Osteocyte (in vitro differentiated cells): ENCODE data around the gene AMY2A. TPM values are rescaled to one million over a fixed set of nuclear protein-coding genes. Genes with fewer than 3 reads are reported as not detected.
"Not testable (repeated sequence)": the region's sequence is repeated elsewhere in the genome, so short reads cannot be mapped to it uniquely, and the experiment has no call there.

Source experiments
- DNase-seq: peaks from one replicate; pipeline ENCODE4 v3.0.0; 2021; ENCODE audit warnings: mixed read lengths; ENCODE audit not compliant: unreplicated experiment; ENCODE audit errors: extremely low spot score
- H3K27ac Mint-ChIP-seq: one replicate; pipeline ENCODE4 v1.8.0; 2021; ENCODE audit warnings: mild to moderate bottlenecking, mixed read lengths; ENCODE audit not compliant: unreplicated experiment
- H3K27me3 Mint-ChIP-seq: one replicate; pipeline ENCODE4 v1.8.0; 2021; ENCODE audit warnings: mixed read lengths; ENCODE audit not compliant: unreplicated experiment
- H3K36me3 Mint-ChIP-seq: one replicate; pipeline ENCODE4 v1.8.0; 2021; ENCODE audit warnings: mixed read lengths; ENCODE audit not compliant: unreplicated experiment
- H3K4me1 Mint-ChIP-seq: one replicate; pipeline ENCODE4 v1.8.0; 2021; ENCODE audit warnings: mixed read lengths; ENCODE audit not compliant: unreplicated experiment
- H3K4me3 Mint-ChIP-seq: one replicate; pipeline ENCODE4 v1.8.0; 2021; ENCODE audit warnings: mild to moderate bottlenecking, moderate library complexity, mixed read lengths; ENCODE audit not compliant: unreplicated experiment
- H3K9me3 Mint-ChIP-seq: one replicate; pipeline ENCODE4 v1.8.0; 2021; ENCODE audit warnings: mixed read lengths; ENCODE audit not compliant: unreplicated experiment
- long read RNA-seq: library from polyadenylated mRNA; unstranded; transcript quantifications from one replicate; pipeline ENCODE4 v2.0.0, GENCODE V29; 2021
- total RNA-seq: library from RNA; stranded (reverse); gene quantifications from 2 replicates; pipeline ENCODE4 v1.2.1, GENCODE V29; 2021
- TF ChIP-seq, protein P1 (sequence below): fragments of 200-600 bp; sonication (generic); IDR thresholded peaks from 2 replicates; pipeline ENCODE4 v1.5.0; 2021; ENCODE audit warnings: antibody characterized with exemption, mild to moderate bottlenecking, moderate library complexity

The AMY2A gene
- total RNA-seq = not detected in 2 replicates
- long read RNA-seq = 0 reads

DNA sequence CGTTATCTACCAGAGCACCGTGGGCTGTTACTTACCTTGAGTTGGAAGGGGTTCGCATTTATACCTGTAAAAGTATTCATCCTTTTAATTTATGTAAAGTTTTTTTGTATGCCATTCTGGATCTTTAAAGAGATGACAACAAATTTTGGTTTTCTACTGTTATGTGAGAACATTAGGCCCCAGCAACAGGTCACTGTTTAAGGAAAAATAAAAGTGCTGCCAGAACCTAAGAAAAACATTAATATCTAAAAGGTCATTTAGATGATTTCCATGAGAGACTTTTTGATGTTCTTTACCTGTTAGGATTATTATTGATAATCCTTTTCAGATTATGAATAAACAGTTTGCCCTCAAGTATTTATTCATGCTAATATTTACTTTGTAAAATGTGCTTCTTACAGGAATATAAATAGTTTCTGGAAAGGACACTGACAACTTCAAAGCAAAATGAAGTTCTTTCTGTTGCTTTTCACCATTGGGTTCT is at the start of gene AMY2A:
Gene AMY2A (plus strand): TSS at position 434 of the 484 bp plus-strand sequence. CDS start 14 bp downstream, at position 448.
- not testable (repeated sequence) for H3K9me3 Mint-ChIP-seq, H3K27me3 Mint-ChIP-seq

DNA sequence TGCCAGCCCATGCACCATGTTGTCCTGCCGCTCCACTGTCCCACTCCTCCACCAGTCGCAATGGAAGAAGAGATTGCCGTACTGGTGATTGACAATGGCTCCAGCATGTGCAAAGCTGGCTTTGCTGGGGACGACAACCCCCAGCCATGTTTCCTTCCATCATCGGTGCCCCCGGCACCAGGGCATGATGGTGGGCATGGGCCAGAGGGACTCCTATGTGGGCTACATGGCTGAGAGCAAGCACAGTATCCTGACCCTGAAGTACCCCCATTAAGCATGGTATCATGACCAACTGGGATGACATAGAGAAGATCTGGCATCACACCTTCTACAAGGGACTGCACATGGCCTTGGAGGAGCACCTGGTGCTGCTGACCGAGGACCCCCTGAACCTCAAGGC is 47.7 kb upstream of the AMY2A start:
- Mint-ChIP-seq H3K4me3 (no peak overlapping the region), H3K27ac (no peak overlapping the region), H3K27me3 (peaks cover 10% of the 10 kb centered on the region)

More for the DNA sequence above, at the start of gene AMY2A:
- H3K27ac Mint-ChIP-seq, H3K36me3 Mint-ChIP-seq, H3K4me1 Mint-ChIP-seq, DNase-seq, H3K4me3 Mint-ChIP-seq: not testable (repeated sequence)

DNA sequence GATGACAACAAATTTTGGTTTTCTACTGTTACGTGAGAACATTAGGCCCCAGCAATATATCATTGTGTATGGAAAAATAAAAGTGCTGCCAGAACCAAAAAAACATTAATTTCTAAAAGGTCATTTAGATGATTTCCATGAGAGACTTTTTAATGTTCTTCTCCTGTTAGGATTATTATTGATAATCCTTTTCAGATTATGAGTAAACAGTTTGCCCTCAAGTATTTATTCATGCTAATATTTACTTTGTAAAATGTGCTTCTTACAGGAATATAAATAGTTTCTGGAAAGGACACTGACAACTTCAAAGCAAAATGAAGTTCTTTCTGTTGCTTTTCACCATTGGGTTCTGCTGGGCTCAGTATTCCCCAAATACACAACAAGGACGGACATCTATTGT is 45.9 kb upstream of the AMY2A start, which contains the start of gene AMY2B:
Gene AMY2B (plus strand): TSS at position 301 of the 400 bp plus-strand sequence. CDS start 14 bp downstream, at position 315.
- H3K27me3 Mint-ChIP-seq = peaks cover 11% of the 10 kb centered on the region
- H3K4me1 Mint-ChIP-seq, H3K4me3 Mint-ChIP-seq, H3K27ac Mint-ChIP-seq, H3K36me3 Mint-ChIP-seq, DNase-seq, H3K9me3 Mint-ChIP-seq: not testable (repeated sequence)

More for the DNA sequence above, 47.7 kb upstream of the AMY2A start:
- no peak for DNase-seq
- H3K9me3 Mint-ChIP-seq = no peaks in the 10 kb centered on the region
- no peaks in the 10 kb centered on the region for H3K36me3 Mint-ChIP-seq
- H3K4me1 Mint-ChIP-seq = no peaks in the 10 kb centered on the region
- TF ChIP-seq, protein P1, sequence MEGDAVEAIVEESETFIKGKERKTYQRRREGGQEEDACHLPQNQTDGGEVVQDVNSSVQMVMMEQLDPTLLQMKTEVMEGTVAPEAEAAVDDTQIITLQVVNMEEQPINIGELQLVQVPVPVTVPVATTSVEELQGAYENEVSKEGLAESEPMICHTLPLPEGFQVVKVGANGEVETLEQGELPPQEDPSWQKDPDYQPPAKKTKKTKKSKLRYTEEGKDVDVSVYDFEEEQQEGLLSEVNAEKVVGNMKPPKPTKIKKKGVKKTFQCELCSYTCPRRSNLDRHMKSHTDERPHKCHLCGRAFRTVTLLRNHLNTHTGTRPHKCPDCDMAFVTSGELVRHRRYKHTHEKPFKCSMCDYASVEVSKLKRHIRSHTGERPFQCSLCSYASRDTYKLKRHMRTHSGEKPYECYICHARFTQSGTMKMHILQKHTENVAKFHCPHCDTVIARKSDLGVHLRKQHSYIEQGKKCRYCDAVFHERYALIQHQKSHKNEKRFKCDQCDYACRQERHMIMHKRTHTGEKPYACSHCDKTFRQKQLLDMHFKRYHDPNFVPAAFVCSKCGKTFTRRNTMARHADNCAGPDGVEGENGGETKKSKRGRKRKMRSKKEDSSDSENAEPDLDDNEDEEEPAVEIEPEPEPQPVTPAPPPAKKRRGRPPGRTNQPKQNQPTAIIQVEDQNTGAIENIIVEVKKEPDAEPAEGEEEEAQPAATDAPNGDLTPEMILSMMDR = no peak

DNA sequence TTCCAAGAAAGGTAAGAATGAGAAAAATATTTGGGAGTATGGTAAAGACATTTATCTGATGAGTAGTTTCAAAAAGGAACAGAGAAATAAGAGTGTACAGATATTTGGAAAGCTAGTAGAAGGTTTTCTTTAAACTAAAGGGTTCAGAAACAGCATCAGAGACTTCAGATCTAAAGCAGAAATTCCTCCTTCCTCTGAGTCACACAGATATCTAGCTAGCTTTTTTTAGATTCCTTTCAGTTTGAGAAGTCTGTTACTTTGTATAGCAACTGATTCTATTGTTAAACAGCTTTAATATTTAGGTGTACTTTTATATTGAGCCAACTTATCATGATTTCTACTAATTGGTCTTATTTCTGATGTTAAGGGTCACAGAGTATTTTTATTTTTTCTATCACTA is 41.2 kb upstream of the AMY2A start:
- no peaks in the 10 kb centered on the region for H3K36me3 Mint-ChIP-seq
- H3K9me3 Mint-ChIP-seq = no peaks in the 10 kb centered on the region
- no peak overlapping the region for H3K27ac Mint-ChIP-seq
- no peak overlapping the region for H3K4me3 Mint-ChIP-seq
- no peaks in the 10 kb centered on the region for H3K4me1 Mint-ChIP-seq
- TF ChIP-seq, protein P1 = no peak
- DNase-seq = no peak
- H3K27me3 Mint-ChIP-seq = peaks cover 25% of the 10 kb centered on the region

DNA sequence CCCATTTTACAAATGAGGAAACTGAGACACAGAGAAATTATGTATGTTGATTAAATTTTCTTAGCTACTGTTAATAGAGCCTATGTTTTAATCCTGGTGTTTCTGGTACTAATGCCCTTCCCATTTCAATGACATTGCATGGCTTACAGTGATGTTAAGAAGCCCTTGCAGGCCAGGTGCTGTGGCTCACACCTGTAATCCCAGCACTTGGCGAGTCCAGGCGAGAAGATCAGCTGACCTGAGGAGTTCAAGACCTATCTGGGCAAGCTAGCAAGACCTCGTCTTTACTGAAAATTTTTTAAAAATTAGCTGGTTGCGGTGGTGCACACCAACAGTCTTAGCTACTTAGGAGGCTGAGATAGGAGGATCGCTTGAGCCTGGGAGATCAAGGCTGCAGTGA is 40.4 kb upstream of the AMY2A start:
- H3K36me3 Mint-ChIP-seq, DNase-seq, H3K4me1 Mint-ChIP-seq, H3K27ac Mint-ChIP-seq, H3K4me3 Mint-ChIP-seq, H3K9me3 Mint-ChIP-seq: not testable (repeated sequence)
- peaks cover 25% of the 10 kb centered on the region for H3K27me3 Mint-ChIP-seq

DNA sequence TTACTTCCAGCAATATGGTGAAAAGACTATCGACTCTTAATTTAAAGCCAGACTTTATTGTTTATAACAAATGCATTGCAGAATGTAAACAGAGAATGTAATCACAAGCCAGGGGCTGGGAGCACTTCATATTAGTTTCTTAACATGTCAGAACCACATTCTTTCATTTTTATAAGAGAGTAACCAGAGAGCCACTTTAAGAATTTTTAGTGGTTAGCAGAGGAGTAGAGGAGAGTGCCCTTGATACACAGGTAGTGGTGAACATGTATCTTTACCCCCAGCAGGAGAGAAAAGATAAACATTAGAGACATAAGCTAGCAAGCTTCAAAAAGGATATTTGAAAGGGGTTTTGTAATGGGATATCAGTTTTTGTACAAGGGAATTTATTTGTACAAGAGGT is 34.8 kb upstream of the AMY2A start:
- no peak for DNase-seq
- H3K27me3 Mint-ChIP-seq = peaks cover 24% of the 10 kb centered on the region
- H3K4me3 Mint-ChIP-seq = no peak overlapping the region
- H3K9me3 Mint-ChIP-seq = no peaks in the 10 kb centered on the region
- TF ChIP-seq, protein P1 = no peak
- no peak overlapping the region for H3K27ac Mint-ChIP-seq
- H3K4me1 Mint-ChIP-seq = no peaks in the 10 kb centered on the region
- no peaks in the 10 kb centered on the region for H3K36me3 Mint-ChIP-seq
